ENCODE results near the gene TTN.

TTN gene

GRCh38 chr2:178807227-178808008 is at the start of gene TTN:
TTN (minus strand) TSS chr2:178807423; CDS start chr2:178804642, 2,781 bp downstream.
- H4K20me1 ChIP-seq (ENCODE audit: insufficient read depth, low read length) = no peaks in the 10 kb centered on the region
- H3K36me3 ChIP-seq (replicated peaks; ENCODE audit: low read depth, low read length) = no peaks in the 10 kb centered on the region
- H3K27me3 ChIP-seq (ENCODE audit: low read depth, low read length) = no peaks in the 10 kb centered on the region
- H3K9me3 ChIP-seq (ENCODE audit: insufficient read depth, low read length) = no peaks in the 10 kb centered on the region
- no peak within 1 kb of the TSS for H3K27ac ChIP-seq (ENCODE audit: low read length)
- H3K79me2 ChIP-seq (ENCODE audit: low read length) = no peaks in the 10 kb centered on the region
- TF ChIP-seq EZH2phosphoT487 (IDR thresholded peaks at IDR 0.05; ENCODE audit: low read depth) (no peak), CTCF (IDR thresholded peaks at IDR 0.05; ENCODE audit: low read depth, low read length) (no peak)
- H3K4me2 ChIP-seq (ENCODE audit: low read length) = no peak within 1 kb of the TSS
- no peak within 1 kb of the TSS for H3K9ac ChIP-seq (ENCODE audit: low read length)
- no peaks in the 10 kb centered on the region for H3K4me1 ChIP-seq (ENCODE audit: low read length)
- no peak within 1 kb of the TSS for H3K4me3 ChIP-seq (ENCODE audit: low read length)
- H2AFZ ChIP-seq (ENCODE audit: low read depth, low read length) = no peak within 1 kb of the TSS

DNA sequence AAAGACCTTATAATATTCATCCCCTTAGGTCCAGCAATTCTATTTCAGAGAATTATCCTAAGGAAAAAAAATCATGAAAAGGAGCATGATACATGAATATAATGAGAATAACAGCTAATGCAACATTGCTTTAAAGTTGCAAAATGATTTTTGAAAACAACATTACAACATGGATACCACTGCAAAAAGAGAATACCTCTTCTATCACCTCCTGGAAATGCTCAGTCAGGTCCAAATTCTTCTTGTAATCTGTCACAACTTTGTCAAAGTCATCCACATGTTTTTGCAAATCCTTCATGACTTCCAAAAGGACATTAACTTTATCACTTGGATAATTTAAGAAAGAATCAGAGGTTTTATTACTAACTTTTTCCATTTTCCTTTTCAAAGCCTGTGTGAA is 47.9 kb upstream of the TTN start:
- H3K79me2 ChIP-seq (ENCODE audit: low read length) = no peaks in the 10 kb centered on the region
- no peaks in the 10 kb centered on the region for H4K20me1 ChIP-seq (ENCODE audit: insufficient read depth, low read length)
- TF ChIP-seq CTCF (IDR thresholded peaks at IDR 0.05; ENCODE audit: low read depth, low read length) = no peak
- no peak for TF ChIP-seq EZH2phosphoT487 (IDR thresholded peaks at IDR 0.05; ENCODE audit: low read depth)
- H3K27ac ChIP-seq (ENCODE audit: low read length) = no peak overlapping the region
- no peaks in the 10 kb centered on the region for H3K9me3 ChIP-seq (ENCODE audit: insufficient read depth, low read length)
- no peaks in the 10 kb centered on the region for H3K36me3 ChIP-seq (replicated peaks; ENCODE audit: low read depth, low read length)
- H2AFZ ChIP-seq (ENCODE audit: low read depth, low read length) = no peak overlapping the region
- no peak overlapping the region for H3K9ac ChIP-seq (ENCODE audit: low read length)
- H3K27me3 ChIP-seq (ENCODE audit: low read depth, low read length) = no peaks in the 10 kb centered on the region
- no peaks in the 10 kb centered on the region for H3K4me1 ChIP-seq (ENCODE audit: low read length)
- no peak overlapping the region for H3K4me2 ChIP-seq (ENCODE audit: low read length)
- no peak overlapping the region for H3K4me3 ChIP-seq (ENCODE audit: low read length)

GRCh38 chr2:178848335-178848734 is 41.1 kb upstream of the TTN start:
- Histone ChIP-seq H2AFZ (ENCODE audit: low read depth, low read length) (no peak overlapping the region), H3K36me3 (replicated peaks; ENCODE audit: low read depth, low read length) (no peaks in the 10 kb centered on the region), H3K27ac (ENCODE audit: low read length) (no peak overlapping the region), H4K20me1 (ENCODE audit: insufficient read depth, low read length) (no peaks in the 10 kb centered on the region), H3K79me2 (ENCODE audit: low read length) (no peaks in the 10 kb centered on the region), H3K4me2 (ENCODE audit: low read length) (no peak overlapping the region), H3K4me1 (ENCODE audit: low read length) (no peaks in the 10 kb centered on the region), H3K9ac (ENCODE audit: low read length) (no peak overlapping the region), H3K27me3 (ENCODE audit: low read depth, low read length) (no peaks in the 10 kb centered on the region), H3K9me3 (ENCODE audit: insufficient read depth, low read length) (no peaks in the 10 kb centered on the region), H3K4me3 (ENCODE audit: low read length) (no peak overlapping the region)
- TF ChIP-seq CTCF (IDR thresholded peaks at IDR 0.05; ENCODE audit: low read depth, low read length) = no peak
- no peak for TF ChIP-seq EZH2phosphoT487 (IDR thresholded peaks at IDR 0.05; ENCODE audit: low read depth)

DNA sequence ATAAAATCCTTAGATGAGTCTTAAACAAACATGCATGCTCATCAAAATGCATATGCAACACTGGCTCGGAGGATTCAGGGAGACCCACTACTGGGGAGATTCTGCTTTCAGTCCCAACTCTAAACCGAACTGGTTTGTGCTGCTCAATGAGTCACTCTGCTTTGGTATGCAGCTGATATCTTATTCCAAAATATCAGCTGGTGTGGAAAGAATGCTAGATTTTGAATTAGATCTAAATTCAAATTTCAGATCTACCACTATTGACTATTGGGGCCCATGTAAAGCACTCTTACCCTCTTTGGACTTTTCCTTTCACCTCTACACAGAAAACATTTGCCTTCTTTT is 39.2 kb upstream of the TTN start:
- Histone ChIP-seq H3K9me3 (ENCODE audit: insufficient read depth, low read length) (no peaks in the 10 kb centered on the region), H3K4me1 (ENCODE audit: low read length) (no peaks in the 10 kb centered on the region), H3K36me3 (replicated peaks; ENCODE audit: low read depth, low read length) (no peaks in the 10 kb centered on the region), H2AFZ (ENCODE audit: low read depth, low read length) (no peak overlapping the region), H3K27ac (ENCODE audit: low read length) (no peak overlapping the region), H4K20me1 (ENCODE audit: insufficient read depth, low read length) (no peaks in the 10 kb centered on the region), H3K4me3 (ENCODE audit: low read length) (no peak overlapping the region), H3K79me2 (ENCODE audit: low read length) (no peaks in the 10 kb centered on the region), H3K27me3 (ENCODE audit: low read depth, low read length) (no peaks in the 10 kb centered on the region), H3K9ac (ENCODE audit: low read length) (no peak overlapping the region), H3K4me2 (ENCODE audit: low read length) (no peak overlapping the region)
- TF ChIP-seq EZH2phosphoT487 (IDR thresholded peaks at IDR 0.05; ENCODE audit: low read depth) (no peak), CTCF (IDR thresholded peaks at IDR 0.05; ENCODE audit: low read depth, low read length) (no peak)

Data from OCI-LY3 (cell line).